Rectal smooth muscle tissue (tissue), 1 donor: Measurements from ENCODE around the gene CHI3L2.

ENCODE experiments used
- H3K27ac ChIP-seq: one replicate; pipeline ENCODE4 v1.7.0; 2013; ENCODE audit warnings: low read depth, low read length, inconsistent platforms
- H3K27me3 ChIP-seq: one replicate; pipeline ENCODE4 v1.7.0; 2013; ENCODE audit warnings: low read length; ENCODE audit not compliant: control insufficient read depth, insufficient read depth
- H3K36me3 ChIP-seq: one replicate; pipeline ENCODE4 v1.7.0; 2013; ENCODE audit warnings: low read length; ENCODE audit not compliant: control insufficient read depth, insufficient read depth
- H3K4me1 ChIP-seq: one replicate; pipeline ENCODE4 v1.7.0; 2013; ENCODE audit warnings: low read length; ENCODE audit not compliant: control insufficient read depth, insufficient read depth
- H3K4me3 ChIP-seq: one replicate; pipeline ENCODE4 v1.7.0; 2013; ENCODE audit warnings: low read length
- H3K9ac ChIP-seq: one replicate; pipeline ENCODE4 v1.7.0; 2013; ENCODE audit warnings: low read length

Gene CHI3L2

DNA sequence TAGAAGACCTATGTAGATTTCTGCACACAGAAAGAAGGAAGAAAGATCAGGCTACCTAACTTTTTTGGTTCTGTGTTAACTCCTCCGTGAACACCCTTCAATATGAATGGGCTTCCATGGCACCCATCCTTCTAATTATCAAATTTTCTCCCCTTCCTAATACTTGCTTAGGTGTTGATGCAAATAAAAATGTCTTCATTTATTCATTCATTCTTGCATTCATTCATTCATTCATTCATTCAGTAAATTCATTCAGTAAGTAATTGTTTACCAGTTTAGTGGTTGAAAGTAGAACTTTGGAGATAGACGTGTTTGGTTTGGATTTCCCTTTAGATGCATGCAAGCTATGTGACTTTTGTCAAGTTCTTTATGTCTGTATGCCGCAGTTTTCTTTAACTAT lies 4.6 kb downstream of the CHI3L2 start:
- no peaks in the 10 kb centered on the region for H3K36me3 ChIP-seq

DNA sequence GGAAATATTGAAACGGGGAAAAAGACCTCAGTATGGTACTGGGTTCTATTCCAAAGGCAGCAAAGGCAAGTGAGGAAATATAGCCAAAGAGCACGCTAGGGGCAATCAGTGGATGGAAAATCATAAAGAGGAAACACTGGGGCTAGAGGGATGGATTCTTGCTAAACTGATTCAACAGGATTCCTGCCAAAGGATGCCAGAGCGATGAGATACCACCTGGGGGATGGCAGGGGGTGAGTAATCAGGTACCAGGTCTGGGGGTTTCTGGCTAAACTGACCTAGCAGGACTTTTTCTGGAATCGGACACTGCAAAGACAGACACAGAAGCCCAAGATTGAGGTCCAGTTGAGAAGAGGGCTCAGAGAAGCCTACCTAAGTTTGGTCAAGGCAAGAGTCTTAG lies 6.7 kb downstream of the CHI3L2 start:
- Histone ChIP-seq H3K9ac (no peak overlapping the region), H3K36me3 (no peaks in the 10 kb centered on the region), H3K27ac (no peak overlapping the region), H3K4me1 (no peaks in the 10 kb centered on the region), H3K4me3 (no peak overlapping the region), H3K27me3 (no peaks in the 10 kb centered on the region)

More for the DNA sequence above, 4.6 kb downstream of the CHI3L2 start:
- no peak overlapping the region for H3K4me3 ChIP-seq
- no peaks in the 10 kb centered on the region for H3K27me3 ChIP-seq
- no peaks in the 10 kb centered on the region for H3K4me1 ChIP-seq
- no peak overlapping the region for H3K27ac ChIP-seq
- no peak overlapping the region for H3K9ac ChIP-seq

GRCh38 chr1:111234866-111235265 lies 7.4 kb downstream of the CHI3L2 start:
- H3K4me3 ChIP-seq, result no peak overlapping the region
- H3K27me3 ChIP-seq, result no peaks in the 10 kb centered on the region
- H3K36me3 ChIP-seq, result no peaks in the 10 kb centered on the region
- no peak overlapping the region for H3K9ac ChIP-seq
- H3K27ac ChIP-seq, result no peak overlapping the region
- no peaks in the 10 kb centered on the region for H3K4me1 ChIP-seq

DNA sequence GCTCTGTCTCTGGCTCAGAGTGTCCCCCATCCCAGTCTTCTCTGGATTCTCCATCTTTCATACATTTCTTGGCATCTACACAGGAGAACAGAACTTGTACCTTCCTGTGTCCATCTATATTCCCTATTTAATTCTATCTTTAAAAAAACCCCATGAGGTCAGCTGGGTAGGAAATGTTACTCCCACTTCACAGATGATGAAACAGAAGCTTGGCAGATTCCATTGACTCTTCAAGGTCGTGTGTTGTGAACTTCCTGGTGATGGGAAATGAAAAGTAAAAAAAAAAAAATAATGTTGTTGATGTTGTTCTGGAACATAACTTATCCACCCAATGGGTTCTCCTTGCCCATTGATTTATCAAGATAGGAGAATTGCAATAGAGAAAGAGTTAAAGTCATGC lies 8.9 kb downstream of the CHI3L2 start:
- H3K9ac ChIP-seq, result no peak overlapping the region

GRCh38 chr1:111236806-111237205 lies 9.3 kb downstream of the CHI3L2 start:
- Histone ChIP-seq H3K4me3 (no peak overlapping the region), H3K4me1 (no peaks in the 10 kb centered on the region), H3K27ac (no peak overlapping the region), H3K9ac (no peak overlapping the region), H3K36me3 (no peaks in the 10 kb centered on the region), H3K27me3 (no peaks in the 10 kb centered on the region)

More for the DNA sequence above, 8.9 kb downstream of the CHI3L2 start:
- Histone ChIP-seq H3K27ac (no peak overlapping the region), H3K27me3 (no peaks in the 10 kb centered on the region), H3K36me3 (no peaks in the 10 kb centered on the region), H3K4me3 (no peak overlapping the region), H3K4me1 (no peaks in the 10 kb centered on the region)

DNA sequence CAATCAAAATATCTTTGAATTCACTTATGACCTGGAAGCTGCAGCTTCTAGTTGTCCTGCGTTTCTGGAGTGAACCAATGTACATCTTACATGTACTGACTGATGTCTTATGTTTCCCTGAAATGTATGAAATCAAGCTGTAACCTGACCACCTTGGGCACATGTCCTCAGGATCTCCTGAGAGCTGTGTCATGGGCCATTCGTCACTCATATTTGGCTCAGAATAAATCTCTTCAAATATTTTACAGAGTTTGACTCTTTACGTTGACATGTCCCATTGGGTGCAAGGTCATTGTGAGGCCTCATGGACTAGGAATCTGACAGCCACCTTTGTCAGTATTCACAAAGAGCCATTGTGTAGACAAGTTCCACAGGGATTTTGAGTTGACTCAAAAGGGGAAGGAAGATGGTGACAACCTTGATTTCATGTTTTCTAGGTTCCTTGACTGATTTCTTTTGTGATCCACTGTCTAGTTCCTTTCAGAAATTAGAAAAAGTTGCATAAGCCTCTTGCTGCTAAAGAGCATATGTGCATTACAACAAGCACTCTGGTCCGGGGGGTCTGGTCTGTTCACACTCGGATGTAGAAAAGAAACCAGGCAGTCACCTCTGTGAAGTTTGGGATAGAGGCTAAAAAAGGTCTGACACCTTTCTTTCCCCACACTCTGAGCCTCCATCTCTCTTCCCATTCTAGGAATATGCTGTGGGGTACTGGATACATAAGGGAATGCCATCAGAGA lies 10.7 kb downstream of the CHI3L2 start:
- Histone ChIP-seq H3K36me3 (no peaks in the 10 kb centered on the region), H3K4me1 (no peaks in the 10 kb centered on the region), H3K9ac (no peak overlapping the region), H3K27me3 (no peaks in the 10 kb centered on the region), H3K4me3 (no peak overlapping the region), H3K27ac (no peak overlapping the region)

- Histone ChIP-seq H3K4me1 (no peaks in the 10 kb centered on the region), H3K36me3 (no peaks in the 10 kb centered on the region), H3K27ac (no peak overlapping the region), H3K27me3 (no peaks in the 10 kb centered on the region), H3K9ac (no peak overlapping the region), H3K4me3 (no peak overlapping the region)
Measured at GRCh38 chr1:111241797-111242196, 14.3 kb downstream of the CHI3L2 start.

DNA sequence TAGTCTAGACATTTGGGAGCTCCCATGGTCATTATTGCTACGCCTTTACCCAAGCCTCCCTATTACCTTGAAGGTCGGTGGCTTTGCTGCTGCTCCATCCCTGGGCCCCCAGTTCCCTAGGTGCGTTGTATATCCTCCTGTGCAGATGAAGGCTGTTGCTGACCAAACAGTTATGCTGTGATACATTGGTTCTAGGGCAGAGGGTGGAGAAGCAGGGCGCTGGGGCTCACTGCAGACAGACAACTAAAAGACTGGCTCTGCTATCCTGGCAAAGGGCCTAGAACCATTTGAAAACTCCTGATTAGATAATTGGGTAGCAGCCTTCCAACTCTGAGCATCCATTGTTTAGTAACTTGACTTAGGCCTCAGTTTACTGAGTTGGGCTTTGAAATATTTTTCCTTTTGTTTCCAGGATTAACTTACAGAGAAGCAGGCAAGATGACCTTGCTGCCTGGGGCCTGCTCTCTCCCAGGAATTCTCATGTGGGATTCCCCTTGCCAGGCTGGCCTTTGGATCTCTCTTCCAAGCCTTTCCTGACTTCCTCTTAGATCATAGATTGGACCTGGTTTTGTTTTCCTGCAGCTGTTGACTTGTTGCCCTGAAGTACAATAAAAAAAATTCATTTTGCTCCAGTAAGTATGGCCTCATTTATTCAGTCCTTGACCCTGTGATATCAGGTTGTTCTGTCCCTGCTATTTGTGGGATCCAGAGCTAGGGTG lies 15.5 kb downstream of the CHI3L2 start:
- Histone ChIP-seq H3K36me3 (no peaks in the 10 kb centered on the region), H3K4me1 (no peaks in the 10 kb centered on the region), H3K27ac (no peak overlapping the region), H3K9ac (no peak overlapping the region), H3K4me3 (no peak overlapping the region), H3K27me3 (no peaks in the 10 kb centered on the region)

GRCh38 chr1:111247125-111247838 lies 19.8 kb downstream of the CHI3L2 start:
- Histone ChIP-seq H3K9ac (no peak overlapping the region), H3K4me3 (no peak overlapping the region), H3K4me1 (no peaks in the 10 kb centered on the region), H3K36me3 (no peaks in the 10 kb centered on the region), H3K27me3 (no peaks in the 10 kb centered on the region), H3K27ac (no peak overlapping the region)

GRCh38 chr1:111249960-111250359 lies 22.4 kb downstream of the CHI3L2 start:
- no peaks in the 10 kb centered on the region for H3K27me3 ChIP-seq
- H3K36me3 ChIP-seq, result no peaks in the 10 kb centered on the region
- H3K4me3 ChIP-seq, result no peak overlapping the region
- no peak overlapping the region for H3K9ac ChIP-seq
- H3K4me1 ChIP-seq, result no peaks in the 10 kb centered on the region
- H3K27ac ChIP-seq, result no peak overlapping the region

DNA sequence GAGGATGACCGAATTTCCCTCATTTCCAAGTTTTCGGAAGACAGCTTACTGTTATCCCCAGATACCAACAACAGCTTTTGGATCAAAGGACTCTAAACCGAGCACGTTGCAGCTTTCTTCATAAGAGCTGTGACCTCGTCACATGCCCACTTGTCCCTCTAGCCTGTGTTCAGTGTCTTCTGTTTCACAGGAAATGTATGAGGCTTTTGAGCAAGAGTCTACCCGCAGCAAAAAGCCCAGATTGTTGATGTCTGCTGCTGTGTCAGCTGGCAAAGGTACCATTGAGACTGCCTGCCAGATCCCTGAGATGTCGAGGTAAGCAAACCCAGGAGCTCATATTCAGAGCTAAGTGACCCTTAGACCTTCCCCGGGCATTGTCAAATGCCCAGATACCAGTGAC lies 24.1 kb downstream of the CHI3L2 start:
- no peak overlapping the region for H3K4me3 ChIP-seq
- H3K36me3 ChIP-seq, result no peaks in the 10 kb centered on the region
- no peak overlapping the region for H3K9ac ChIP-seq
- H3K27ac ChIP-seq, result no peak overlapping the region
- no peaks in the 10 kb centered on the region for H3K27me3 ChIP-seq
- H3K4me1 ChIP-seq, result no peaks in the 10 kb centered on the region

DNA sequence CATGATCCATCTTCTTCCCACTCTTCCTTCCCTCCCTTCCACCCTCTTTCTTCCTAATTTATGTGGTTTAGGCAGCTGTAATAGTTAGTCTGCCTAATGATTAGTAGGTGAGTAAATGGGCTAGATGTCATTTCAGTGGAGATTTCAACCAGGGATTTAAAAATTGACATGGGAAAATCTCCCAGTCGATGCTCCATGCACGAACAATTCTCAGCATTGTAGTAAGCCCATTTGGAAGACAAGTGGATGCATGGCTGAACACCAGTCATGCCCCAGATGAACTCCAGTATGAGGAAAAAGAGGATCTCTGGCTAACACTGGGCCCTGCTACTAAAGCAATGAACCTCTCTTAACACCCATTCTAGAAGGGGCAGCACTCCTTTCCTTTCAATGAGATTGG lies 25.3 kb downstream of the CHI3L2 start:
- H3K4me1 ChIP-seq, result no peaks in the 10 kb centered on the region

More for the DNA sequence above, 25.3 kb downstream of the CHI3L2 start:
- Histone ChIP-seq H3K4me3 (no peak overlapping the region), H3K9ac (no peak overlapping the region), H3K27me3 (no peaks in the 10 kb centered on the region), H3K27ac (no peak overlapping the region), H3K36me3 (no peaks in the 10 kb centered on the region)
